Measurements from ENCODE around the gene PCDH19. TPM values are rescaled to one million over a fixed set of nuclear protein-coding genes. Genes with fewer than 3 reads are reported as not detected.

The PCDH19 gene
- total and polyA plus RNA-seq, 2 of the 13 experiments (the other 11 are each of a cell fraction or from before 2014, with no cell fraction given) = 0.02 to 0.09 TPM

DNA sequence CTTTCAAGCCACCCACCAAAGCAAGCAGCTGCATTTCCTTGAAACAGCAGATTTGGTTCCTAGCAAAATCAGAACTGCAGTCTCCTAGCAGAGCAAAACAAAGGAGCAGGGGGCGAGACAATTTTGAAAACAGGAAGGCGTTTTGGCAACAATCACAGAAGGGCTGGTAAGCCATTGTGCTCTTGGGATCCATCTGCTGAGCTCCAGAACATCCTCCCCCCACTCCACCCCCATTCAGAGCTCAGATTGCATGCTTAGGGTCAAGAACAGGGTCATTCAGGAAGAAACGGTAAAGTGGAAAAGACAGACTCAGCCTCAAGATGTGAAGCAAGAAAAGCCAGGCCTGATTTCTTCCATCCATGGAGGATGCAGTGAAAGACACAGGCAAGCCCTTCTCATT lies 7.6 kb upstream of the PCDH19 start:
- no peak for DNase-seq (ENCODE audit: low spot score)
- CTCF ChIA-PET (ENCODE audit: low intra/inter-chr PET ratio, low total read pairs) = no interaction called here
- H3K9me3 ChIP-seq (ENCODE audit: low read length) = no peaks in the 10 kb centered on the region
- intact Hi-C loops (cut with micrococcal nuclease; ENCODE audit: unreplicated experiment) (no loop called here), in situ Hi-C loops (cut with HindIII; ENCODE audit: extremely low pct_ligation_motif_present, low pct_unique_long_range_greater_than_20kb) (no loop called here)
- H2AFZ ChIP-seq (ENCODE audit: low read length) = no peak overlapping the region
- ATAC-seq = no peak
- POLR2A ChIA-PET = no interaction called here
- no TSS peak for BruUV-seq (replicated peaks)
- 0% methylated on average over 3 of the region's 3 CpGs for WGBS (ENCODE audit: low lambda C conversion rate)
- no peak overlapping the region for H3K9ac ChIP-seq (ENCODE audit: insufficient read depth, low read depth, low read length)
- no peak overlapping the region for H3K4me3 ChIP-seq (replicated peaks in 1 of 3; ENCODE audit: insufficient read depth in 1 of 3, low read depth in 2 of 3, low read length in 3 of 3)
- H3K36me3 ChIP-seq (replicated peaks in 1 of 2; ENCODE audit: control insufficient read depth in 1 of 2, insufficient read depth in 2 of 2, low read length in 2 of 2) = no peaks in the 10 kb centered on the region
- H3K27me3 ChIP-seq (ENCODE audit: control insufficient read depth in 1 of 2, insufficient read depth in 2 of 2, low read length in 2 of 2) = no peaks in the 10 kb centered on the region
- H4K20me1 ChIP-seq (ENCODE audit: insufficient read depth, low read length) = no peaks in the 10 kb centered on the region
- no peaks in the 10 kb centered on the region for H3K4me1 ChIP-seq (ENCODE audit: insufficient read depth, low read length)
- FAIRE-seq = no peak
- no peaks in the 10 kb centered on the region for H3K79me2 ChIP-seq (ENCODE audit: insufficient read depth, low read length)
- no peak overlapping the region for H3K4me2 ChIP-seq (ENCODE audit: low read depth, low read length)
- H3K27ac ChIP-seq (ENCODE audit: extremely low read length, insufficient read depth, low read length) = no peak overlapping the region
- TF ChIP-seq MAFF (IDR thresholded peaks at IDR 0.05; ENCODE audit: low read depth, low read length) (no peak), RNF2 (conservative IDR thresholded peaks at IDR 0.05; ENCODE audit: low read depth) (no peak), EED (CRISPR knock-in tag; IDR thresholded peaks at IDR 0.05) (no peak), ZNF816 (CRISPR knock-in tag; IDR thresholded peaks at IDR 0.05; ENCODE audit: borderline replicate concordance) (no peak), TBP (CRISPR knock-in tag; IDR thresholded peaks at IDR 0.05) (no peak), TBX3 (IDR thresholded peaks at IDR 0.05; ENCODE audit: borderline replicate concordance) (no peak), HMGA1 (CRISPR knock-in tag; conservative IDR thresholded peaks at IDR 0.05) (no peak), ZFP37 (CRISPR knock-in tag; IDR thresholded peaks at IDR 0.05; ENCODE audit: borderline replicate concordance) (no peak), ZNF33A (CRISPR knock-in tag; IDR thresholded peaks at IDR 0.05; ENCODE audit: borderline replicate concordance) (no peak), HCFC1 (IDR thresholded peaks at IDR 0.05; ENCODE audit: low read depth, low read length) (no peak), ZNF20 (CRISPR knock-in tag; IDR thresholded peaks at IDR 0.05) (no peak), ZNF451 (CRISPR knock-in tag; IDR thresholded peaks at IDR 0.05) (no peak), MAZ (IDR thresholded peaks at IDR 0.05; ENCODE audit: borderline replicate concordance, low read depth, low read length) (no peak), MAZ (CRISPR knock-in tag; IDR thresholded peaks at IDR 0.05; ENCODE audit: low read depth) (no peak), FLYWCH1 (CRISPR knock-in tag; IDR thresholded peaks at IDR 0.05) (no peak), ZNF567 (CRISPR knock-in tag; IDR thresholded peaks at IDR 0.05; ENCODE audit: borderline replicate concordance) (no peak)
- TF ChIP-seq, protein P1, sequence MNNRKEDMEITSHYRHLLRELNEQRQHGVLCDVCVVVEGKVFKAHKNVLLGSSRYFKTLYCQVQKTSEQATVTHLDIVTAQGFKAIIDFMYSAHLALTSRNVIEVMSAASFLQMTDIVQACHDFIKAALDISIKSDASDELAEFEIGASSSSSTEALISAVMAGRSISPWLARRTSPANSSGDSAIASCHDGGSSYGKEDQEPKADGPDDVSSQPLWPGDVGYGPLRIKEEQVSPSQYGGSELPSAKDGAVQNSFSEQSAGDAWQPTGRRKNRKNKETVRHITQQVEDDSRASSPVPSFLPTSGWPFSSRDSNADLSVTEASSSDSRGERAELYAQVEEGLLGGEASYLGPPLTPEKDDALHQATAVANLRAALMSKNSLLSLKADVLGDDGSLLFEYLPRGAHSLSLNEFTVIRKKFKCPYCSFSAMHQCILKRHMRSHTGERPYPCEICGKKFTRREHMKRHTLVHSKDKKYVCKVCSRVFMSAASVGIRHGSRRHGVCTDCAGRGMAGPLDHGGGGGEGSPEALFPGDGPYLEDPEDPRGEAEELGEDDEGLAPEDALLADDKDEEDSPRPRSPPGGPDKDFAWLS (CRISPR knock-in tag; IDR thresholded peaks at IDR 0.05; ENCODE audit: borderline replicate concordance) = no peak
- TF ChIP-seq, protein P2, sequence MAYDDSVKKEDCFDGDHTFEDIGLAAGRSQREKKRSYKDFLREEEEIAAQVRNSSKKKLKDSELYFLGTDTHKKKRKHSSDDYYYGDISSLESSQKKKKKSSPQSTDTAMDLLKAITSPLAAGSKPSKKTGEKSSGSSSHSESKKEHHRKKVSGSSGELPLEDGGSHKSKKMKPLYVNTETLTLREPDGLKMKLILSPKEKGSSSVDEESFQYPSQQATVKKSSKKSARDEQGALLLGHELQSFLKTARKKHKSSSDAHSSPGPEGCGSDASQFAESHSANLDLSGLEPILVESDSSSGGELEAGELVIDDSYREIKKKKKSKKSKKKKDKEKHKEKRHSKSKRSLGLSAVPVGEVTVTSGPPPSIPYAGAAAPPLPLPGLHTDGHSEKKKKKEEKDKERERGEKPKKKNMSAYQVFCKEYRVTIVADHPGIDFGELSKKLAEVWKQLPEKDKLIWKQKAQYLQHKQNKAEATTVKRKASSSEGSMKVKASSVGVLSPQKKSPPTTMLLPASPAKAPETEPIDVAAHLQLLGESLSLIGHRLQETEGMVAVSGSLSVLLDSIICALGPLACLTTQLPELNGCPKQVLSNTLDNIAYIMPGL (CRISPR knock-in tag; IDR thresholded peaks at IDR 0.05; ENCODE audit: borderline replicate concordance in 1 of 2, low read depth in 1 of 2) = no peak
- TF ChIP-seq, protein P3, sequence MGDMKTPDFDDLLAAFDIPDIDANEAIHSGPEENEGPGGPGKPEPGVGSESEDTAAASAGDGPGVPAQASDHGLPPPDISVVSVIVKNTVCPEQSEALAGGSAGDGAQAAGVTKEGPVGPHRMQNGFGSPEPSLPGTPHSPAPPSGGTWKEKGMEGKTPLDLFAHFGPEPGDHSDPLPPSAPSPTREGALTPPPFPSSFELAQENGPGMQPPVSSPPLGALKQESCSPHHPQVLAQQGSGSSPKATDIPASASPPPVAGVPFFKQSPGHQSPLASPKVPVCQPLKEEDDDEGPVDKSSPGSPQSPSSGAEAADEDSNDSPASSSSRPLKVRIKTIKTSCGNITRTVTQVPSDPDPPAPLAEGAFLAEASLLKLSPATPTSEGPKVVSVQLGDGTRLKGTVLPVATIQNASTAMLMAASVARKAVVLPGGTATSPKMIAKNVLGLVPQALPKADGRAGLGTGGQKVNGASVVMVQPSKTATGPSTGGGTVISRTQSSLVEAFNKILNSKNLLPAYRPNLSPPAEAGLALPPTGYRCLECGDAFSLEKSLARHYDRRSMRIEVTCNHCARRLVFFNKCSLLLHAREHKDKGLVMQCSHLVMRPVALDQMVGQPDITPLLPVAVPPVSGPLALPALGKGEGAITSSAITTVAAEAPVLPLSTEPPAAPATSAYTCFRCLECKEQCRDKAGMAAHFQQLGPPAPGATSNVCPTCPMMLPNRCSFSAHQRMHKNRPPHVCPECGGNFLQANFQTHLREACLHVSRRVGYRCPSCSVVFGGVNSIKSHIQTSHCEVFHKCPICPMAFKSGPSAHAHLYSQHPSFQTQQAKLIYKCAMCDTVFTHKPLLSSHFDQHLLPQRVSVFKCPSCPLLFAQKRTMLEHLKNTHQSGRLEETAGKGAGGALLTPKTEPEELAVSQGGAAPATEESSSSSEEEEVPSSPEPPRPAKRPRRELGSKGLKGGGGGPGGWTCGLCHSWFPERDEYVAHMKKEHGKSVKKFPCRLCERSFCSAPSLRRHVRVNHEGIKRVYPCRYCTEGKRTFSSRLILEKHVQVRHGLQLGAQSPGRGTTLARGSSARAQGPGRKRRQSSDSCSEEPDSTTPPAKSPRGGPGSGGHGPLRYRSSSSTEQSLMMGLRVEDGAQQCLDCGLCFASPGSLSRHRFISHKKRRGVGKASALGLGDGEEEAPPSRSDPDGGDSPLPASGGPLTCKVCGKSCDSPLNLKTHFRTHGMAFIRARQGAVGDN (CRISPR knock-in tag; IDR thresholded peaks at IDR 0.05) = no peak
